ENCODE results near the gene HDAC4. TPM values are rescaled to one million over a fixed set of nuclear protein-coding genes. Genes with fewer than 3 reads are reported as not detected.

HDAC4 gene
- total and polyA plus RNA-seq, 2 donors from 2014 or later, result 2.2 to 56.8 TPM

DNA sequence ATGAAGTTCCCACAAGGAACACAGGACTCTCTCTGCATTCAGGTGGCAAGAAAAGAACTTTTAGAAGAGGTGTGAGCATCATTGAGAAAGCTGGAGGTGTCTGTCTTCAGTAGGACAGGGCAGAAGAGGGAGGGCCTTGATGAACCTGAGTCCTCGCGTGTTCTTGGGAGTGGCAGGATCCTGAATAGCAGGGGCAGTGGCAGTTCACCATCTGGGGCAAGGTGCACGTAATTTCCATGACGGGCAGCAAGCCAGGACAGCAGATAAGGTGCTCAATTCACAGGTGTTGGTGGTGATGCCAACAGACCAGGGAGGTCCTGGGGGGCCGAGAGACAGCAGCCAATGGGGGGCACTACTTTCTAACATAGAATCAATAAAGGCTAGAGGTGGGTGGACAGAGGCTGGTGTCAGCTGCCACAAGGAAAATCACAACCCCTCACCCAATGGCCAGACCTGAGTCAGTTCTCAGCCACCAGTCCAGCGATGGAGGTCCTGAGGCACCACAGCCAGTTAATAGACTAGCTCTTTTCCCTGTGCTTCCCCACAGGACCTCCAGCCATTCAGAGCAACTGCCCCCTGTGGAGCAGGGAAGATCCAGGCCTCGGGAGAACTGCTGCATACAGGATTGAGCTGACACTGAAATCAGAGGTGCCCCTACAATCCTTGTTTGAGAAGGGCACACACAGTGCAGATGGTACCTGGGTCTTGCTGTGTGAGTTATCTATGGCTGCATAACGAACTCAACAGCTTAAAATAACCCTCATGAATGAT is 10.9 kb upstream of the HDAC4 start:
- Histone ChIP-seq H3K9me3 (ENCODE audit: control insufficient read depth in 2 of 3, insufficient read depth in 1 of 3, low read length in 3 of 3) (peaks cover 0 to 5% (median 3%) of the 10 kb centered on the region in 3 donors), H3K9ac (ENCODE audit: low read length in 3 of 3) (no peak overlapping the region), H3K36me3 (ENCODE audit: control insufficient read depth in 2 of 3, insufficient read depth in 3 of 3, low read length in 3 of 3) (no peaks in the 10 kb centered on the region), H3K4me3 (ENCODE audit: low read length in 3 of 3) (no peak overlapping the region), H3K27me3 (ENCODE audit: control insufficient read depth, insufficient read depth, low read length) (no peaks in the 10 kb centered on the region), H3K27ac (ENCODE audit: low read depth in 2 of 2, low read length in 2 of 2) (no peak overlapping the region), H3K4me1 (ENCODE audit: control insufficient read depth in 2 of 3, insufficient read depth in 2 of 3, low read depth in 1 of 3, low read length in 3 of 3) (peaks cover 0 to 2% (median 0%) of the 10 kb centered on the region in 3 donors)
- no peak for FAIRE-seq
- TF ChIP-seq, protein P1, sequence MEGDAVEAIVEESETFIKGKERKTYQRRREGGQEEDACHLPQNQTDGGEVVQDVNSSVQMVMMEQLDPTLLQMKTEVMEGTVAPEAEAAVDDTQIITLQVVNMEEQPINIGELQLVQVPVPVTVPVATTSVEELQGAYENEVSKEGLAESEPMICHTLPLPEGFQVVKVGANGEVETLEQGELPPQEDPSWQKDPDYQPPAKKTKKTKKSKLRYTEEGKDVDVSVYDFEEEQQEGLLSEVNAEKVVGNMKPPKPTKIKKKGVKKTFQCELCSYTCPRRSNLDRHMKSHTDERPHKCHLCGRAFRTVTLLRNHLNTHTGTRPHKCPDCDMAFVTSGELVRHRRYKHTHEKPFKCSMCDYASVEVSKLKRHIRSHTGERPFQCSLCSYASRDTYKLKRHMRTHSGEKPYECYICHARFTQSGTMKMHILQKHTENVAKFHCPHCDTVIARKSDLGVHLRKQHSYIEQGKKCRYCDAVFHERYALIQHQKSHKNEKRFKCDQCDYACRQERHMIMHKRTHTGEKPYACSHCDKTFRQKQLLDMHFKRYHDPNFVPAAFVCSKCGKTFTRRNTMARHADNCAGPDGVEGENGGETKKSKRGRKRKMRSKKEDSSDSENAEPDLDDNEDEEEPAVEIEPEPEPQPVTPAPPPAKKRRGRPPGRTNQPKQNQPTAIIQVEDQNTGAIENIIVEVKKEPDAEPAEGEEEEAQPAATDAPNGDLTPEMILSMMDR (IDR thresholded peaks at IDR 0.05; ENCODE audit: borderline replicate concordance, extremely low read depth, insufficient read depth), result no peak
- intact Hi-C loops (cut with DNase I), result no loop called here
- no peak for DNase-seq

GRCh38 chr2:239411117-239411516 is 10.3 kb upstream of the HDAC4 start:
- peaks cover 0 to 5% (median 3%) of the 10 kb centered on the region in 3 donors for H3K9me3 ChIP-seq (ENCODE audit: control insufficient read depth in 2 of 3, insufficient read depth in 1 of 3, low read length in 3 of 3)
- intact Hi-C loops (cut with DNase I), result no loop called here
- FAIRE-seq (no peak), DNase-seq (no peak)
- no peak overlapping the region for H3K9ac ChIP-seq (ENCODE audit: low read length in 3 of 3)
- no peak overlapping the region for H3K27ac ChIP-seq (ENCODE audit: low read depth in 2 of 2, low read length in 2 of 2)
- peaks cover 0 to 2% (median 0%) of the 10 kb centered on the region in 3 donors for H3K4me1 ChIP-seq (ENCODE audit: control insufficient read depth in 2 of 3, insufficient read depth in 2 of 3, low read depth in 1 of 3, low read length in 3 of 3)
- H3K4me3 ChIP-seq (ENCODE audit: low read length in 3 of 3), result no peak overlapping the region
- no peaks in the 10 kb centered on the region for H3K27me3 ChIP-seq (ENCODE audit: control insufficient read depth, insufficient read depth, low read length)
- no peaks in the 10 kb centered on the region for H3K36me3 ChIP-seq (ENCODE audit: control insufficient read depth in 2 of 3, insufficient read depth in 3 of 3, low read length in 3 of 3)
- TF ChIP-seq, protein P1 (IDR thresholded peaks at IDR 0.05; ENCODE audit: borderline replicate concordance, extremely low read depth, insufficient read depth), result no peak

DNA sequence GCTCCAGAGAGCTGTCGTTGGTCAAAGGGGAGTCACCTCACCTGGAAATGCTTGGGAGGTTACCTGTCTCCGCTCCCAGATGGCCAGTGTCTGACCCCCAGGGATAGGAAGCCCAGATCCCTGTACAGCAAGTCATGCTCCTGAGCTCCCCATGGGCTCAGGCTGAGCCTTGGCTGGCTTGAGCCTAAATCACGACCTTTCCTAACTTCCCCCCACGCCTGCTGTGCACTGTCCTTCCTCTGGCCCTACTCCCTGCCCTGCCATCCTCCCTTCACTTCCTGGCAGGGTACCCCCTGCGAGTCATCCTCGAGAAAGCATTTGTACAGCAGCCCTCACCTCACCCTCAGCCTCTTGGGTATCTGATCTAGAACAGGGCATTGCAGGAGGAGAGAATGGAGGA is 9.2 kb upstream of the HDAC4 start:
- no peak for FAIRE-seq
- Histone ChIP-seq H3K36me3 (ENCODE audit: control insufficient read depth in 2 of 3, insufficient read depth in 3 of 3, low read length in 3 of 3) (no peaks in the 10 kb centered on the region), H3K9ac (ENCODE audit: low read length in 3 of 3) (no peak overlapping the region), H3K27me3 (ENCODE audit: control insufficient read depth, insufficient read depth, low read length) (no peaks in the 10 kb centered on the region), H3K27ac (ENCODE audit: low read depth in 2 of 2, low read length in 2 of 2) (no peak overlapping the region), H3K9me3 (ENCODE audit: control insufficient read depth in 2 of 3, insufficient read depth in 1 of 3, low read length in 3 of 3) (peaks cover 0 to 5% (median 3%) of the 10 kb centered on the region in 3 donors), H3K4me1 (ENCODE audit: control insufficient read depth in 2 of 3, insufficient read depth in 2 of 3, low read depth in 1 of 3, low read length in 3 of 3) (peaks cover 0 to 2% (median 0%) of the 10 kb centered on the region in 3 donors), H3K4me3 (ENCODE audit: low read length in 3 of 3) (no peak overlapping the region)
- DNase-seq, result no peak
- intact Hi-C loops (cut with DNase I), result no loop called here
- TF ChIP-seq, protein P1 (IDR thresholded peaks at IDR 0.05; ENCODE audit: borderline replicate concordance, extremely low read depth, insufficient read depth), result no peak
